Mesendoderm (in vitro differentiated cells): ENCODE results near the gene ERC1.

ENCODE experiments used
- DNase-seq: peaks from one replicate; pipeline ENCODE4 v3.0.0; 2013
- H2AK5ac ChIP-seq: 2 replicates; pipeline ENCODE4 v1.6.1; 2013; ENCODE audit warnings: low read length, inconsistent platforms
- H2BK120ac ChIP-seq: 2 replicates; pipeline ENCODE4 v1.6.1; 2013; ENCODE audit warnings: low read depth, mild to moderate bottlenecking, low read length, moderate library complexity, mixed read lengths
- H2BK15ac ChIP-seq: replicated peaks from 2 replicates; pipeline ENCODE4 v1.6.1; 2013; ENCODE audit warnings: low read depth, mild to moderate bottlenecking, moderate library complexity
- H2BK5ac ChIP-seq: 2 replicates; pipeline ENCODE4 v1.6.1; 2013; ENCODE audit warnings: low read length, inconsistent platforms
- H3K18ac ChIP-seq: 2 replicates; pipeline ENCODE4 v1.6.1; 2013; ENCODE audit warnings: mild to moderate bottlenecking, low read length, mixed read lengths
- H3K23ac ChIP-seq: one replicate; pipeline ENCODE4 v1.6.1; 2013; ENCODE audit warnings: low read length
- H3K27ac ChIP-seq: 2 replicates; pipeline ENCODE4 v1.5.1; 2013; ENCODE audit warnings: low read depth, mild to moderate bottlenecking, inconsistent platforms, low read length, moderate library complexity
- H3K27me3 ChIP-seq: 2 replicates; pipeline ENCODE4 v1.6.1; 2013; ENCODE audit warnings: low read length, control low read depth, mild to moderate bottlenecking, inconsistent platforms; ENCODE audit not compliant: insufficient read depth, poor library complexity
- H3K36me3 ChIP-seq: 2 replicates; pipeline ENCODE4 v1.6.1; 2013; ENCODE audit warnings: low read length, inconsistent platforms; ENCODE audit not compliant: control insufficient read depth, insufficient read depth
- H3K4ac ChIP-seq: one replicate; pipeline ENCODE4 v1.6.1; 2013; ENCODE audit warnings: low read depth, mild to moderate bottlenecking, low read length, moderate library complexity
- H3K4me1 ChIP-seq: 2 replicates; pipeline ENCODE4 v1.6.1; 2013; ENCODE audit warnings: low read depth, low read length, inconsistent platforms; ENCODE audit not compliant: control insufficient read depth
- H3K4me2 ChIP-seq: 2 replicates; pipeline ENCODE4 v1.6.1; 2013; ENCODE audit warnings: low read length
- H3K4me3 ChIP-seq: 2 replicates; pipeline ENCODE4 v1.5.1; 2013; ENCODE audit warnings: mild to moderate bottlenecking, low read length
- H3K56ac ChIP-seq: one replicate; pipeline ENCODE4 v1.6.1; 2013; ENCODE audit warnings: low read length
- H3K79me1 ChIP-seq: 2 replicates; pipeline ENCODE4 v1.6.1; 2013; ENCODE audit warnings: low read length, inconsistent platforms
- H3K79me2 ChIP-seq: 2 replicates; pipeline ENCODE4 v1.6.1; 2013; ENCODE audit warnings: mild to moderate bottlenecking, low read length; ENCODE audit not compliant: control insufficient read depth, insufficient read depth
- H3K9ac ChIP-seq: 2 replicates; pipeline ENCODE4 v1.6.1; 2013; ENCODE audit warnings: low read length, inconsistent platforms
- H4K5ac ChIP-seq: one replicate; pipeline ENCODE4 v1.6.1; 2013; ENCODE audit warnings: low read length
- H4K8ac ChIP-seq: one replicate; pipeline ENCODE4 v1.6.1; 2013; ENCODE audit warnings: low read depth, mild to moderate bottlenecking, control low read depth, low read length, moderate library complexity
- WGBS: extraction: QIAGEN DNeasy Blood & Tissue Kit; methylation state at CpG from one replicate; pipeline ENCODE4 v1.1.7; 2013; ENCODE audit warnings: low lambda C conversion rate, missing lambda C conversion rate; ENCODE audit not compliant: insufficient coverage; ENCODE audit errors: extremely low coverage; 5-methylcytosine and 5-hydroxymethylcytosine counted together

Gene ERC1

DNA sequence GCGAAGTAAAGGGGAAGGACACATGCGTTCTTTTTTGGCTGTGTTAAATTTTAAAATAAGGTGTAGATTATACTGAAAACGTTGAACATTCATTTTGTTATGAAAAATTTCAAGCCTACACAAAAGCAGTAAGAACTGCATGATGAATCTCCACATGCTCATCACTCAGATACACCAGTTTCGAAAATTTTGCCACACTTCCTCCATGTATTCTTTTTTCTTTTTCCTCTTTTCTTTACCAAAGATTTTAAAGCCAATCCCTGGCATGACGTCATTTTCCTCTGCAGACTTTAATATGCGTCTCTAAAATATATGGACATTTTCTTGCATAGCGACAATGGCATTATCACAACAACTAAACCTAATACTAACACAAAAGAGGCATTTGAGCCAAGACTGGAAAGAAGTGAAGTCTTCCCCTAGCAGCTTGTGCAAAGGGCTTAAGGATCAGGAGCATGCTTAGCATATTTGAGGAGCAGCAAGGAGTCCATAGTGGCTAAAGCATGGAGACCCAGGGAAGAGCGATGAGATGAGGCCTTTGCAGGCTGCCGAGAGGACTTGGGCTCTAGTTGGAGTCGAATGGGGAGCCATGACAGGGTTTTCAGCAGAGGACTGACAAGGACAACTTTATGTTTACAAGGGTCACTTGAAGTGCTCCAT is 111.9 kb downstream of the ERC1 start:
- no peak overlapping the region for H3K4me3 ChIP-seq
- no peak overlapping the region for H3K4me2 ChIP-seq
- WGBS = no CpG with 5 or more reads among the region's 10 CpGs
- no peak overlapping the region for H3K4ac ChIP-seq
- H3K36me3 ChIP-seq = no peaks in the 10 kb centered on the region
- no peak overlapping the region for H2BK120ac ChIP-seq
- no peak overlapping the region for H4K5ac ChIP-seq
- H3K79me2 ChIP-seq = no peaks in the 10 kb centered on the region
- no peak overlapping the region for H3K56ac ChIP-seq
- H3K27ac ChIP-seq = no peak overlapping the region
- H3K27me3 ChIP-seq = no peaks in the 10 kb centered on the region
- no peak overlapping the region for H2AK5ac ChIP-seq
- H4K8ac ChIP-seq = no peak overlapping the region
- H2BK5ac ChIP-seq = no peak overlapping the region
- H3K18ac ChIP-seq = no peak overlapping the region
- no peak for DNase-seq
- H3K9ac ChIP-seq = no peak overlapping the region
- H3K23ac ChIP-seq = no peak overlapping the region
- H3K79me1 ChIP-seq = peaks cover 5% of the 10 kb centered on the region
- H3K4me1 ChIP-seq = no peaks in the 10 kb centered on the region
- no peak overlapping the region for H2BK15ac ChIP-seq

DNA sequence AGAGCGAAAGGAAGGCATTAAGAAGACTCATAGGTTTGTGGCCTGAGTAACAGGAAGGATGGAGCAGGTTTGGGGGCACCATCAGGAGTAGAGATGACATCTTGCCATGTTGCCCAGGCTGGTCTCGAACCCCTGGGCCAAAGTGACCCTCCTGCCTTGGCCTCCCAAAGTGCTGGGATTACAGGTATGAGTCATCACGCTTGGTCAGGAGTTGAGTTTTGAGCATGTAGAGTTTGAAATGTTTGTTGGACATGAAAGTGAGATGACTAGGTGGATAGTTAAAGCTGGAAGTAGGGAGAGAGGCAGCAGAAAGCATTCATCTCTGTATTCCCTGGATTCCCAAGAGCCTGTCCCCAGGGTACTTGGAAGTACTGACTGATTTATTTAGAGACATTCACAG is 112.6 kb downstream of the ERC1 start:
- no peak overlapping the region for H2BK120ac ChIP-seq
- DNase-seq = no peak
- no peak overlapping the region for H2BK15ac ChIP-seq
- H4K8ac ChIP-seq = no peak overlapping the region
- H3K4me3 ChIP-seq = no peak overlapping the region
- H3K18ac ChIP-seq = no peak overlapping the region
- H3K79me1 ChIP-seq = peaks cover 5% of the 10 kb centered on the region
- no peak overlapping the region for H3K56ac ChIP-seq
- H3K36me3 ChIP-seq = no peaks in the 10 kb centered on the region
- H3K4me2 ChIP-seq = no peak overlapping the region
- H3K4me1 ChIP-seq = no peaks in the 10 kb centered on the region
- H4K5ac ChIP-seq = no peak overlapping the region
- WGBS = no CpG with 5 or more reads among the region's 3 CpGs
- no peak overlapping the region for H2BK5ac ChIP-seq
- no peak overlapping the region for H3K4ac ChIP-seq
- H3K27ac ChIP-seq = no peak overlapping the region
- H2AK5ac ChIP-seq = no peak overlapping the region
- no peak overlapping the region for H3K23ac ChIP-seq
- H3K27me3 ChIP-seq = no peaks in the 10 kb centered on the region
- H3K79me2 ChIP-seq = no peaks in the 10 kb centered on the region
- no peak overlapping the region for H3K9ac ChIP-seq

DNA sequence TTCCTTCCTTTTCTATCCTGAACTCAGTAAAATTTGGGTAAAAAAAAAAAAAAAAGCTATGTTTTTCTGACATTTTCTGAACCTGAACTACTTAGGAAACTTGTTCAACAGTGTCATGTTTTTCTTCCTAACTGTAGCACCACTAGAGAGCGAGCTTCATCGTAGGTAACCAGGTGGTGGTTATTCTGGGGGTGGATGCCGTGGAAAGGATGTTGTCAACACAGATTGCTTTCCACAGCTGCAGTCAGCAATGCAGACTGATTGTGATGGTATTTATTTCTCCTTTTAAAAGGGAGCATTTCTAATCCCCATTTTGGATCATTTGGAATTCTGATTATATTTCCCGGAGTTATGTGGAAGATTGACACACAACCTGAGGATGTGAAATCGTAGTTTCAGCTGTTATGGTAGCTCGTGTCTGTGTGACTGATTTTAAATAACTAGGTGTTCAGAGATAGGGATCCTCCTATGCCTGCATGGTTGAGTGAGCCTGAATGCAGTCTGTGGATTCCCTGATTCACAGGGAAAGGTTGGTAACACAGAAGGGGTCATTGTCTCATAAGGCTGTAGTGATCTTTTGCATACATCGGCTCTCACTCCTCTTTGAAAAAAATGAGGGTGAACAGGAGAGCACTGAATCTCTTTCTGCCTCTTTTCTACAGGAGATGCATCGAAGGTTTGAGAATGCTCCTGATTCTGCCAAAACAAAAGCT is 113.2 kb downstream of the ERC1 start:
- no peak overlapping the region for H3K23ac ChIP-seq
- no peaks in the 10 kb centered on the region for H3K4me1 ChIP-seq
- no peak for DNase-seq
- H2BK120ac ChIP-seq = no peak overlapping the region
- no peaks in the 10 kb centered on the region for H3K79me2 ChIP-seq
- no peak overlapping the region for H3K4ac ChIP-seq
- no peaks in the 10 kb centered on the region for H3K27me3 ChIP-seq
- no peaks in the 10 kb centered on the region for H3K36me3 ChIP-seq
- no peak overlapping the region for H3K56ac ChIP-seq
- H3K4me3 ChIP-seq = no peak overlapping the region
- H3K9ac ChIP-seq = no peak overlapping the region
- no peak overlapping the region for H2AK5ac ChIP-seq
- H4K5ac ChIP-seq = no peak overlapping the region
- H3K79me1 ChIP-seq = peaks cover 2% of the 10 kb centered on the region
- H2BK5ac ChIP-seq = no peak overlapping the region
- no peak overlapping the region for H3K4me2 ChIP-seq
- H4K8ac ChIP-seq = no peak overlapping the region
- H3K27ac ChIP-seq = no peak overlapping the region
- H3K18ac ChIP-seq = no peak overlapping the region
- WGBS = no CpG with 5 or more reads among the region's 8 CpGs
- no peak overlapping the region for H2BK15ac ChIP-seq

DNA sequence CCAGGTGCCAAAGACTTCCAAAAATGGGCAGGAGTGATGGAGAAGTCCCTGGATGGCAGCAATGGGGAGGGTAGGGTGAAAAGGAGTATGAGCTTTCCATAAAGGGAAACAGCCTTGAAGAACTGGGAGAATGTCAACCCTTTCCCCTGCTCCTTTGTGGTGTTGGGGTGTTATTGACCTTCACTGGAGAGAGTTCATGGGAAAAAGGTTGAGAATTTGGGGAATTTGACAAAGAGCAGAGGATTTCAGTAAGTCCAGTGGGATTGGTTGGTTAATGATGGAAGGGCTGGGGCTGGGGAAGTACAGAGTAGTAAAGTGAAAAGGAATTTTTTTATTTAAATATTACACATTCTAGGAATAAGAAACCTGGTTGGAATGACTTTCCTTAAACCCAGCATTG is 116.6 kb downstream of the ERC1 start:
- H4K5ac ChIP-seq = no peak overlapping the region
- no peak overlapping the region for H3K4ac ChIP-seq
- no peaks in the 10 kb centered on the region for H3K36me3 ChIP-seq
- H3K9ac ChIP-seq = no peak overlapping the region
- H3K4me1 ChIP-seq = no peaks in the 10 kb centered on the region
- no peaks in the 10 kb centered on the region for H3K27me3 ChIP-seq
- no peak overlapping the region for H2BK5ac ChIP-seq
- DNase-seq = no peak
- H3K79me2 ChIP-seq = no peaks in the 10 kb centered on the region
- no peak overlapping the region for H3K4me3 ChIP-seq
- H3K27ac ChIP-seq = no peak overlapping the region
- no peaks in the 10 kb centered on the region for H3K79me1 ChIP-seq
- H4K8ac ChIP-seq = no peak overlapping the region
- H3K4me2 ChIP-seq = no peak overlapping the region
- H3K56ac ChIP-seq = no peak overlapping the region
- H3K18ac ChIP-seq = no peak overlapping the region
- no peak overlapping the region for H2AK5ac ChIP-seq
- no peak overlapping the region for H2BK120ac ChIP-seq
- H3K23ac ChIP-seq = no peak overlapping the region
- H2BK15ac ChIP-seq = no peak overlapping the region

DNA sequence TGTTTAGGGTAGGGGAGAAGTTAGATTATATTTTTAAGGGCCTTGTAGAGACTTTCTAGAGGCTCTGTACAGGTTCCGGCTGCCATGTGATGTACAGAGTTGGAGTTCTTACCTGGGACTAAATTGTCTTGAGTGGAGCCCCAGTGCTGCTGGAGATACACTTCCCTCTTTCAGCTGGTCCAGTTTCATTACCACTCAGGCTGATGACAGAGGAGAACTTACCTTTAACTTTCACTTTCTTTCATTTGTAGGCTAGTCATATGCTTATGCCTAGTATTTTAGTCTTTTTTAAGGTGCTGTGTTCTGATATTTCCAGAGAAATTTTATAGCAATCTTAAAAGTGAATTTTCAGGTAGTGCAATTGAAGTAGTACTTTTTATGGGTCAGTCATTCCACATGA is 117.3 kb downstream of the ERC1 start:
- no peaks in the 10 kb centered on the region for H3K79me1 ChIP-seq
- no peak overlapping the region for H3K4me3 ChIP-seq
- no peak overlapping the region for H3K27ac ChIP-seq
- no peak overlapping the region for H3K56ac ChIP-seq
- no peak for DNase-seq
- no peaks in the 10 kb centered on the region for H3K36me3 ChIP-seq
- no CpG with 5 or more reads among the region's 1 CpG for WGBS
- H4K5ac ChIP-seq = no peak overlapping the region
- H3K18ac ChIP-seq = no peak overlapping the region
- no peak overlapping the region for H3K23ac ChIP-seq
- H2BK5ac ChIP-seq = no peak overlapping the region
- H3K9ac ChIP-seq = no peak overlapping the region
- no peaks in the 10 kb centered on the region for H3K27me3 ChIP-seq
- H2AK5ac ChIP-seq = no peak overlapping the region
- no peak overlapping the region for H3K4ac ChIP-seq
- H3K4me1 ChIP-seq = no peaks in the 10 kb centered on the region
- no peak overlapping the region for H3K4me2 ChIP-seq
- H2BK120ac ChIP-seq = no peak overlapping the region
- no peak overlapping the region for H4K8ac ChIP-seq
- no peak overlapping the region for H2BK15ac ChIP-seq
- no peaks in the 10 kb centered on the region for H3K79me2 ChIP-seq
